ENCODE measurements around the gene CFI.

The CFI gene

DNA sequence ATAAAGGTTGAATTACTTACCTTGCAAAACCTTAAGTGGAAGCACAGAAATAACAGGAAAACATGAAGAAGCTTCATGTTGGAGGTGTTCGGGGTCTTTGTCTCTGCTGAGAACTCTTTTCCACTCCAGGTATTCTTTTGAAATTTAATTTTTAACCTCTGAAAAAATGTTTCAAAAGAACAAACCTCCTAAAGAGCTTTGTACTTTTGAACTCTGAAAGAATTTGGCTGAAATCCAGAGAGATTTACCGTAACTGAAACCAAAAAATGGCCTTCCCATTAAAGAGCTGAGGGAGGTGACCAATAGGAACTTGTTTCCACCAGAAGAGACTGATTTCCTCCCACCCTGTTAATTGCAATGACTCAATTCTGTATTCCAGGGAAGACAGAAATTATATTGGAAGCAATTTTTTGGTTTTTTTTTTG, at the start of gene CFI:
Gene CFI (minus strand): TSS at position 105 of the 425 bp plus-strand sequence. CDS start 28 bp downstream, at position 77.
- no peak for DNase-seq

DNA sequence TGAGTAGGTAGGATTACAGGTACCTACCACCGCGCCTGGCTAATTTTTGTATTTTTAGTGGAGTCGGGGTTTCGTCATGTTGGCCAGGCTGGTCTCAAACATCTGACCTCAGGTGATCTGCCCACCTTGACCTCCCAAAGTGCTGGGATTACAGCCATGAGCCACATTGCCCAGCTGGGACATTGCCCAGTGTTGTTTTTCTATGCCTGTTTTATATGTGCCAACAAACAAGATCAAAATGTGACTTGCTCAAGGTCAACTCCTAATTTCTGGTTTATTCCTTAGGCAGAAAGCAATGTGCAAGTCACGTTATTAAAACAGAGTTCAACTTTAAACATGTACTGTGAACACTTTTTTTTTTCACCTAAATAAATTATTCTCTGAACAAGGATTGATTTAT, 48.8 kb upstream of the CFI start:
- DNase-seq: no peak

DNA sequence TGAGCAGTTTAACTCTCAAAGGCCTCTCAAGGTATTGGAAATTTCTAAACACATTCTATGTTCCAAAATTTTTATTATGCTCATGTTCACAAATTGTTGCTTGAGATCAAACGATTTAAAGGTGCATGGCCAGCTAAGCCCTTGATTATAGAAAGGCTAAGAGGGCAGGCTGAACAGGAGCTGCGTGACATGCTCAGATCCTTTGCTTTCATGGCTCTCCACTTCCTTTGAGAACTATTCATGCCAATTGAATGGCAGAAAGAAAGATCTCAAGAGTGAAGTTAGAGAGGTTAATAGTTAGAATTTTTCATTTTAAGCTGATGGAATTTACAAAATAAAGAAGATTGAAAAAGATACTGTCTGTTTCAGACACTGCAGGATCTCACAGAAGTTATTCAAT, 46.7 kb upstream of the CFI start:
- no peak for DNase-seq

DNA sequence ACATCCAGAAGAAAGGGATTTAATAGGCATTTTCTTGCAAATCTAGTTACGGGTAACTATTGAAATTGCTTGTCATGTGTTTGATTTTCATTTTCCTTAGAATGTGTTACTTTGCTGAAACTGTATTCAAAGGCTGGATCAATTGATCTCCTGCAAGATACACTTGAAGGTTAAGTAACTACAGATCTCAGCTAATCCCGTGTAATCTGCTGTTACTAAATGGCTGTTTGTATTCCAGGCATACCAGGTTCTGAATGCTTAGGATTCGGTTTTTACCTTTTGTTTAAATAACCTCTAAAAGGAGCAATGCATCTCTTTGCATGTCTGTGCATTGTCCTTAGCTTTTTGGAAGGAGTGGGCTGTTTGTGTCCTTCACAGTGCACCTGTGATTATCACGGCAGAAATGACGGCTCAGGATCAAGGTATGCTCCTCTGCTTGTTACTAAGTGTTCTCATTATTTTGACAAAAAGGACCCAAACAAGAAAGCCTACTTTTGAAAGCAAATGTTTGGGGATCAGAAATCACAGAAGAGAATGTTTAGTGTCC, 46.2 kb upstream of the CFI start, which contains the start of gene LRIT3:
Gene LRIT3 (plus strand): TSS at position 212 of the 547 bp plus-strand sequence. CDS start 95 bp downstream, at position 307.
- no peak for DNase-seq

DNA sequence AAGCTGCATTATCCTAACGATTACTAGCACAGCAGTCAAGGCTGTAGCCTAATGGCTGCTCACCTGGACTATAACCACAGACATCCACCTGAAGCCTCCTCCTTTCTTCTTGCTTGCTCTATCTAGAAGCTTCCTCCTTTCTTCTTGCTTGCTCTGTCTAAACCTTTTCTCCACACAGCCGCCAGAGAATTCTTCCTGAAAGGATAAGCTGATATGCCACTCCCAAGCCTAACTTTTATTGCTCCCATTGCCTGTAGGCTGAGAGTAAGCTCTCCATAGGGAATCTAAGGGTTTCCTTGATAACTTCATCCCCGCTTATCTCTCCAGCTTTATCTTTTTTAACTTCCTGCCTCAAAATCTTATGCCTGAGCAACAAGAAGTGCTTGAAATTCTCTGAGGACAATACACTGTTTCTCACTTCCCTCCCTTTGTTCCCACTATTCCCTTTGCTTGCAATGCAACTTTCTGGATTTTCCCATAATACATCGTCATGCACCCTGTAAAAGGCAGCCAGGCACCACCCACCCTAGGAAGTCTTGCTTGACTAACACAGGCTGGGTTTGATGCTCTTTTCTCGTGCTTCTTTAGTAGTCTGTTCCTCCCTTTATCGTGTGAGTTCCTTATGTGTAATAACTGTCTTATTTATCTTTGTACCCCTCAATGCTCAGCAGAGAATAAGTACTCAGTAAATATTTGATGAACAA, 44.7 kb upstream of the CFI start:
- no peak for DNase-seq

DNA sequence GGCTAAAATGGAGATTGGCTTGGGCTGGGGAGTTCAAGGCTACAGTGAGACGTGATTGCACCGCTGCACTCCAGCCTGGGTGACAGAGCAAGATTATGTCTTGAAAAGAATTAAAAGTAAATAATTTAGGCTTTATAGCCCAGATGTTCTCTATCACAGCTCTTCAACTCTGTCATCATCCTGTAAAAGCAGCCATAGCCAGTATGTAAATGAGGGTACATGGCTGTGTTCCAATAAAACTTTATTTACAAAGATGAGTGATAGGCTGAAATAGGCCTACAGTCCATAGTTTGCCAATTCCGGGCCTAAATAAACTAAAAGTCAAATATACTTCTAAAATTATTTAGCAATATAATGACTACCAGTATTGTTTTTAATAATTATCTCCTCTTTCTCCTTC, 35.2 kb upstream of the CFI start:
- no peak for DNase-seq

DNA sequence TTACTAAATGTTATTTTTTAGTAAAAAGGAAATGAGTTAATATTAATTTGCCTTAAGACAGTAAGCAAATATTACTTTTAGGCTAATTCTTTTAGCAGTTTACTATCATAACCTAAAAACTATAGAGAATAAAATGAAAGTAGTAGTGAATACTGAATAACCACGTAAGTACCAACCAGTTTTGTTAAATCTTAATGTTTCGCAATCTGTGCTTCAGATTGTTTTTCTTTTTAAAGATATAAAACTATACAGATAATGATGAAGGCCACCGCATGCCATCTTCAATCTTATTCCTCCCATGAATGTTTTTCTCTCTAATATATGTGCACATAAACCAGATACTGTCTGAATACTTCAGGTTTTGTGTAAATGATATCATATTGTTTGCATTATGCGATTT, 32.0 kb upstream of the CFI start:
- DNase-seq: no peak

DNA sequence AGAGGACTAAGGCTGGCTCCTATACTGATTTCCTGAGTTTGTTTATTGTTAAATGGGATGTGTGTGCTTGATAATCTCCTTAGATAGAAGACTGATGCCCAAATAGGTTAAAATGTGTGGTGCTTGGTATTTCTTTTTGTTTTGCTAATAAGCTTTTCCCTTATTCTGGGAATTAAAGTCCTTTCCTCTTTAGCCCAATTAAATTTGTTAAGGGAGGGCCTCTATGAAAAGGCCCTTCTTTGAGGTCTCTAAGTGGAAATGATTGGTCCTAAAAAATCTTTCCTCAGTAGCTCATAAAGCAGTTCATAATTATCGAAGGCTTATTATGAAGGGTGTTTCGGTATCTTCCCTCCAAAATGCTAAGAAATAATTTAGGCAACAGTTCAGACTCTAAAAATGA, 25.9 kb upstream of the CFI start, which contains the start of gene RRH:
Gene RRH (plus strand): TSS at position 301 of the 400 bp plus-strand sequence. CDS start 56 bp downstream, at position 357.
- no peak for DNase-seq

DNA sequence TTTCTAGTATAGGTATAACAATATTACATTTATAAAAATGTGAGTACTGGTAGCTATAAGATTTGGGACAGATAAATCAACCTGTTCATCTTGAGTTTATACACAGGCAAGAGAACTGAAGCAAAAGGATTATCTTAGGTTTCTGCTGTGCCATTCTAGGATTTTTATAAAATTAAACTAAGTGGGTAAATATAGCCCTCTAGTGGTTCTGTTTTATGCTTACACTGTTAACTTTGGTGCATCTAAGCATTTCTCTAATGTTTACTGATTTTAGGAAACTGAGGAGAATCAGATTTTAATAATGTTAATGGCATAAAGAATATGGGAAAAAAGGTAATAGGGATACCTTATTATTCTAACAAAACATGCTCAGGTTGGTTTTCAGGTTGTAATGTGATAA, 24.9 kb upstream of the CFI start:
- DNase-seq: peak; percentile 11 to 42

DNA sequence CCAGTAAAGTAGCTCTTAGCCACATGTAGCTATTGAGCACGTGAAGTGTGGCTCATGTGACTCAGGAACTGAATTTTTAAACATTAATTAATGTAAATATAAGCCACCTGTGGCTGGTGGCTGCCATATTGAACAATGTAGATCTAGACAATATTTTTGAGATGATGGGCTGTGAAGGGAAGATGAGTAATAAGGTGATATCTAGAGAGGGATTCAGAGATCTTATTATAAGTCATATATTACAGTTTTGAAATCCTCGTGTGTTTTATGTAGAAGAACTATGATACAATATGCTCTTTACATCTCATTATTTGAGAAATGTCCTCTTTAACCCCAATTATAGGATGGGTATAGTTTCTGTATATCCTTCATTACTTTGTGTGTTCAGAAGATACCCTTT, 19.4 kb upstream of the CFI start:
- DNase-seq: no peak

DNA sequence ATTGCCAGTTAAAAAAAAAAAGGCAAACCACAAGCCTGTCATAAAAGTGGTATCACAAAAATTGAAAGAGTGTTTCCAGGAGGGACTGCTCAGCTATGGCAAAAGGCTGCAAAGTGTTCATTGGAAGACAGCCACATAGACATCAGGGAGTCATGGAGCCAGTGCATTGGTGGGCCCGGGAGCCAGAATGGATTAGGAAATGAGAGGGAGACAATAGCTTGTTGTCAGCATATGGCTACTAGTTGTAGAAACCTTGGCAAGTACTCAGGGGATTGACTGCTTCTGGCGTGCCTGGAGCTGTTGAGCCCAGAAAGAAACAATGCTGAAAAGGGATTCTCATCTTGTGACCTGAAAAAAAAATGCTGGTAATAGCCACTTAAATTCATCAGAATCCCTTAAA, 18.8 kb upstream of the CFI start:
- no peak for DNase-seq

DNA sequence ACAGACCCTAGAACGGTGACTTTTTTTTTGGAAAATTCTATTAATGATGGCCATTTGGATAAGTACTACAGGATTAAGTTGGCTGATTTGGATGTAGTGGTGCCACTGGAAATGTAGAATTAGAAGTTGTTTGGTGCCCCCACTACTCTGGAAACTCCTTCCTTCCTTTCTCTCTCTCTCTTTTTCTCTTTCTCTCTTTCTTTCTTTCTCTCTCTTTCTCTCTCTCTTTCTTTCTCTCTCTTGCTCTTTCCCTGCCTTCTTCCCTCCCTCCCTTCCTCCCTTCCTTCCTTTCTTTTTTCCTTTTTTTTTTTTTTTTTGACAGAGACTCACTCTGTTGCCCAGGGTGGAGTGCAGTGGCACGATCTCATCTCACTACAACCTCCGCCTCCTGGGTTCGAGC, 16.5 kb upstream of the CFI start:
- DNase-seq: no peak

DNA sequence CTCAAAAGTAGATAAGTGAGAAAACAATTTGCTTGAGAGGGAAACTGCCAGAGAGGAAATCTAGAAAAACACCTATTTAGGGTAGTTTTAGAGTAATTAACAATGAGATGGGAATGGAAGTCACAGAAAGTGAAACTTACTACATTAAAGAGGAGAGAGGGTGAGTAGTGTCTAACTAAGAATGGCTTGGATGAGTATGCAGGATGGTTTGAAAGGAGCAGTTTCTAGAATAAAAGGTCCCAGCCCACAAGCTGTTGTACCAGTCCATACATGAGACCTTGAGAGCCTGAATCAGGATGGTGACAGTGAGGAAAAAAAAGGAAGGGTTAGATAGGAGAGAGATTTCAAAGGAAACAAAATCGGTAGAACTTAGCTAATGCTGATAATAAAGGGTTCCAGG, 15.1 kb upstream of the CFI start:
- DNase-seq: no peak

DNA sequence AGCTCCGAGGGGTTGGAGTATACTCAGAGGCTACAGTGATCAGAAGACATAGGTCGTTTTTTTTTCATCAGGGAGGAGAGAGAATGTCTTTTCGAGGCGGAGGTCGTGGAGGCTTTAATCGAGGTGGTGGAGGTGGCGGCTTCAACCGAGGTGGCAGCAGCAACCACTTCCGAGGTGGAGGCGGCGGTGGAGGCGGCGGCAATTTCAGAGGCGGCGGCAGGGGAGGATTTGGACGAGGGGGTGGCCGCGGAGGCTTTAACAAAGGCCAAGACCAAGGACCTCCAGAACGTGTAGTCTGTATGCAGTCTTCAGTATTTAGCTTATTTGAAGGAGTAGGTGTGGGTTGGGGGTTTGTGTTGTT, 14.3 kb upstream of the CFI start:
- peak in 1 of 2 donors; percentile 10 for DNase-seq

DNA sequence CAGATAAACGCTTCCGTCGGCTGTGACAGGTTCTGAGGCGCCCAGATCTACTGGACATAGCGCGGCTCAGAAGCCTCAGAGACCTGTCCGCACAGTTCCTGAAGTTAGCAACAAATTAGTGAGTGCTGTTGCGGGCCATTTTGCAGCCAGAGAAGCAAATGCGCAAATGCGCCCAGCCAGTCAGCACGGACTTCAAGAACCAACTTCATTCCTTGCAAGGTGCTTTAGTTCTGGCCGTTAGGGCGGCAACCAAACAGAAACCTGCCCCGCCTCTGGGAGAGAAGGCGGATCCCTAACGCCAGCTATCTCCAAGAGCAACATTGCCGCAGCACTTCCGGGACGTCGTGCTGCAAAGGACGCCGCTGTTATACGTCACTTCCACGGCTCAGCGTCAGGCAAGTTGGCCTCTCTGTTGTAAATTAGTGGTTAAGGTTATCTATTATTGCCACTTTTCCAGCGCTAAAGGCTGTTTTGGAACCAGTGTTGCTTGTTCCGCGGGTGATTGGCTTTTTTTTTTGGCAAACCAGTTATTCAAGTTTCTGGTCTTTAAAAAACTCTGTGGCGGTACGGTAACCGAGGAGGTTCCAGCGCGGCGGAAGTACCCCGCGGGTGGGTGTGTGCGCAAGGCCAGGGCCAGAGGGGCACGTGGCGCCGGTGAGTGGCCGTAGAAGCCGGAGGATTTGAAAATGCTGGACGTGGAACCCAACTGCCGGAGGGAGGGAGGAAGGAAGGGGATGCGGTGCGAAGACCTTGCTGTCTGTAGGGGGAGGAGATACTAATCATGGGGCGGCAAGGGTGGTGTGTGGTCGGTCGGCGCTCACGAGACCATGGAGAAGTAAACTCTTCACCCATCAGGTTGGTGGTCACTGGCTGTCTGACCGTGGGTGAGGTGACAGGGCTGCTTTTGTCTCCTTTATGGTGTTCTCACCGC, 13.6 kb upstream of the CFI start, which contains the start of gene GAR1:
Gene GAR1 (plus strand): TSS at position 612 of the 931 bp plus-strand sequence. CDS start 403 bp downstream, outside the sequence.
- peak; percentile 86 to 89 for DNase-seq

DNA sequence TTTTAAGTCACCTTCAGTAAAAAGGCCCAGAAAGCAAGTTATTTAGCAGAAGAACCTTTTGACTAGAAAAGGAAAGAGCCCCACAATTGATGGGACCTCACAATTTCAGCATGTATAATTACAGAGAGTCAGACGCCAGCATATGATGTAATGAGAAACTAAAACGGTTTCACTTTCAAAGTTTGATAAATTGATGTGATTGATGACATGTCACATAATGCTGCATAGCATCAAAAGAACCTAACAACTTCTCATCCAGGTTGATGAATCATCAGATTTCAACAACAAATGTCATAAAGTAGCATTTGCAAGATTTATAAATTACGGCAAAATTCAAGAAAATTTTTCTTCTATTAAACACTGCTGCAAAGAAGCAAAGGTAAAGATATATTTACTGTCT, 9.9 kb upstream of the CFI start:
- no peak for DNase-seq

DNA sequence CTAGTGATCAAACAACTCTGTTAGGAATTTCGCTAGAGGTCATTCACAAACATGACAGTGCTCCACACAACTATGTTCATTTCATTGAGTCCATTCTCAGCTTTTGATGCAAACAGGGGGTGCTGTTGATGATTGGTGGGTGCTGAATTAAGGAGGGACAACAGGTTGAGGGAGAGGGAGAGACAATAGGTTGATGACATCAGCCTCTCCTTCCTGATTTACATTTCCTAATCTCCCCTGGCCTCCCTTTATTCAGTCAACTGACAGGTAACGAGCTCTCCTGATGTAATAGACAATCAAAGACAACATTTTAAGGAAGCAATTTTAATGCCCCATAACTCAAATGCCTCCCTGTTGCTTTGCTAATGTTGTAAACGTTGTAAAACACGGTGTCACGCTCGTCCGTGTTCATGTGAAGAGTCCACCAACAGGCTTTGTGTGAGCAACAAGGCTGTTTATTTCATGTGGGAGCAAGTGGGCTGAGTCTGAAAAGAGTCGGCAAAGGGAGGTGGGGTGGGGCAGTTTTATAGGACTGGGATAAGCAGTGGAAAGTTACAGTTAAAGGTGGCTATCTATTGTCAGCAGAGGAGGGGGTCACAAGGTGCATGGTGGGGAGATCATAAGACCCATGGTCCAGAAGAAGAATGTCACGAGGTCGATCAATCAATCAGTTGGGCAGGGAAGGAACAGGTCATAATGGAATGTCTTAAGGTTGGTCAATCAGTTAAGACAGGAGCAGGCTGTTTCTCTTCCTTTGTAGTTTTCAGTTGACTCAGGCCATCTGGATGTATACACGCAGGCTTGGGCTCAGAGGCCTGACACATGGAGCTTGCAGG, 9.0 kb upstream of the CFI start:
- no peak for DNase-seq

DNA sequence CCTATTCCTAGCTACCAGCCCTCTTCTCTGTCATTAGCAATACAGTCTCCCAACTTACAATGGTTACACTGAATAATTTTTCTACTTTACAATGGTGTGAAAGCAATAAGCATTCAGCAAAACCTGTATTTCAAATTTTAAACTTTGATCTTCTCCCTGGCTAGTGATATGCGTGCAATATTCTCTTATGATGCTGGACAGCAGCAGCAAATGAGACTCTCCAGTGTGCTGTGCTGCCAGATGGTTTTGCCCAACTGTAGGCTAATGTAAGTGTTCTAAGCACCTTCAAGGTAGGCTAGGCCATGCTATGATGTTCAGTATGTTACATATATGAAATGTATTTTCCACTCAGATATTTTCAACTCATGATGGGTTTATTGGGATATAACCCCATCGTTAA, 7.9 kb upstream of the CFI start:
- no peak for DNase-seq

DNA sequence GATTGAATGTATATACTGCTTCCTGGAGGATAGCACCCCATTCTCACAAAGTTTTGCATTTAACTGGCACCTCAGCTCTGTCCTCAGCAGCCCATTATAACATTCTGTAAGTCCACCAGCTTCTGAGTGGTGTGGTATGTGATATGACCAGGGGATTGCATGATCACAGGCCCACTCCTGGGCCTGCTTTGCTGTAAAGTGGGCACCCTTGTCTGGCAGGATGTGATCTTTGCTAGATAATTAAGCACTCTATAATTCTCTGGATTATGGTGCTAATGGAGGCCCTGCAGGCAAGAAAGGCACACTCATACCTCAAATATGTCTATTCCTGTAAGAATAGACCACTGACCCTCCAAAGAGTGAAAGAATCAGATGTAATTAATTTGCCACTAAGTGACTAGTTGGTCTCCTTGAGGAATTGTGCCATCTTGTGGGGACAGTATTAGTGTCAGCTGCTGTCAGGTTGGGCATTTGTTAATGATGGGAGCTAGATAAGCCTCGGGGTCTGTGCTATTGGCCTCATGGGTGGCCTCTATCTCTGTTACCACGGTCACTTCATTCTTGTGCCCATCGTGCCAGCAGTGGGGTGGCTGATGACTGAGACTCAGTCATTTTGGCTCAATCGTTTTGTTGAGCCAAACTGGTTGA, 2.2 kb upstream of the CFI start:
- DNase-seq: peak in 1 of 2 donors; percentile 20

DNA sequence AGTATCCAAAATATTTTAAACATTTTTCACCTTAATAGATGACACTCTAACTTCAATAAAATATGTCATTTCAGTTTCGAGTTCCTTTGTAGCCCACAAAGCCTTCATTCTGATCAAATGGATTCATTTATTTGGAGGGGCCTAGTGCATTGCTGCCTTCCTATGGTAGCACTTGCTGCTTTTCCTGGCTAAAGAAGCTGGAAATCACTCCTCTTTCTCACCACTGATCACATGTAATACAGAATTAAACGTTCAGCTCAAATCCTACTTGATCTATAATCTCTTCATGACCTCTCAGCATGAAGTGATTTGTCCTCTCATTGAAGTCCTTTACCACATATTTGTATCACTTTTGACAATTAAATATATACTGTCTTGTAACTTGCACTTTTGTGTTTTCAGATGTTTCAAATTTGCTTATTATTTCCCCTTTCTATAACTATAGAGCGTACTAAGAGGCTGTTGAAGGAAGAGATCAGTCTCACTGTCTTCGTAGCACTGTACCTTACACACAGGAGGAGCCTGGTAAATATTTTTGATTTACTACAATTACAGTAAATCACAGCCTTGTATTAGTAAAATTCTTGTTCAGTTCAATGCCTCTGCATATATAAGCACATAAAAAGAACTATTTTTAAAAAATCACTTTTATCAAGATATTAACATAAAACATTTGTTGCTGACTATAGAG, 555 bp downstream of the CFI start:
- DNase-seq: no peak

DNA sequence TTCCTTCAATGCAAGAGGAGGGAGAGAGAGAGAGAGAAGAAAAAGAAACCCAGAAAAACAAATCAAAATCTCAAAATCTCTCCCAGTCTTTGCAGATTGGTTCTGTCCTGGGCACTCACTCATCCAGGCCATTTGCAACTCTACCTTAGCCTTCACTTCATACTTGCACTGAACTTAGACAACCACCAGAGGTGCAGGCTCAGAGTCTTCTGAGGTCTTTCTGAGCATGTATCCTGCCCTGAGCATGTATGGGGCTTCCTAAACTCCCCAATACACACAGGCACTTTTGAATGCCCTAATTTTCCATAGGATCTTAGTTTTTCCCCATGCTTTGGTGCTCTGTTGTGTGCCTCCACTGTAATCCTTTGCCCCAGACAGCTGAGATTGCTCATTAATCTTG, 2.9 kb downstream of the CFI start:
- no peak for DNase-seq
